NK-92 (cell line): ENCODE results near the gene PYGM.

ENCODE experiments used
- DNase-seq: peaks from one replicate; lab custom pipeline; 2025; ENCODE audit not compliant: unreplicated experiment; lab: John Stamatoyannopoulos, UW

PYGM gene

DNA sequence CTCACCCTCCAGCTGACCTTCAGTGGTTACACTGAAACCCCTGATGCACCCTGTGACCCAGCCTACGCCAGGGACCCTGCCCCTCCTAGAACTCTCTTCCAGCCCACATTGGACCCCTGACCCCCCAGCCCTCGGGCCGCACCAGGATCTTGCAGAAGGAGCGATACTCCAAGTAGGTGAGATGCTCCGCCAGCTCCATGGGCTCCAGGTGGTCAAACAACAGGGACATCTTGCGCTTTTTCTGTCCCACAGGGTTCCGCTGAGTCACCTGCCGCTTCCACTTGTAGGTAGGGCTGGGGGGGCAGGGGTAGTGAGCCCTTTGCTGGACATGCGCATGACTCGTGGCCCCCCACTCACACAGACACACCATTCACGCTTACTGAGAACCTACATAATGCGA, 19.9 kb downstream of the PYGM start:
- DNase-seq, result no peak

DNA sequence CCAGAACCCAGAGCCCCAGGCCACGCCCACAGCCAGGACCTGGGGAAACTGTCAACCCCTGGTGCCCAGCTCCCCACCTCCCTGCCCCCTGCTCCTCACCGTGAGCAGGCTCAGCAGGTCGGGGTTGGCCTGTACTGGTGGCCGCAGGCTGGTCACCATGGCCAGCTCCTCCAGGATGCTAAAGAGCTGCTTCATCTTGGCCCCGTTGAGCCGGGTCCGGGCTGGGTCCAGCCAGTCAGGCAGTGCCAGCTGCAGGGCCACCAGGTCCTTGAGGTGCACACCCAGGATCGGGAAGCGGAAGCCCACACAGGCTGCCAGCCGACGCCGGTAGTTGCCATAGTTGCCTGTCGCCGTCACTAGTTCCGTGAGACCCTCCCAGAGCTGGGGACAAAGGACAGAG, 23.1 kb downstream of the PYGM start:
- DNase-seq, result no peak

DNA sequence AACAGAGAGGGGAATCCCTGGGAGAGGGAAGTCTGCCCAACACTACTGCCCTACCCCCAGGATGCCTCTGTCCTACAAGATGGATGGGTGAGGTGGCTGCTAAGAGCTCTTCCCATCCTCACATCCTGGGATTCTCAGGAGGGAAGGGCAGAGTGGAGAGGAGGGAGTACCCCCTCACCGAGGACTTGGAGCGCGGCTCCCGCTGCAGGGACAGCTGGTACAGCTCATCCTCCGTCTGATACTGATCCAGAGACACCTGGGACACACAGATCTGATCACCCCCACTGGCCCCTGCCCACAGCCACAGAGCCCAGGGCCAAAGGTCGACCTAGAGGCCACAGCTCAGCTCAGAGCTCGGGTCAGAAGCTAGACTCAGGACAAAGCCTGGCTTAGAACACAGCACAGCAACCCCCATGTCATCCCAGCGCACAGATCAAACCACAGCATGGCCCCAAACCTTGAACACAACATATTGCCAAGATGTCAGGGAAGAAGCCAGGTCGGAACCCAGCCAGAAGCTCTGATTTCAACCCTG, 24.0 kb downstream of the PYGM start:
- DNase-seq, result no peak

DNA sequence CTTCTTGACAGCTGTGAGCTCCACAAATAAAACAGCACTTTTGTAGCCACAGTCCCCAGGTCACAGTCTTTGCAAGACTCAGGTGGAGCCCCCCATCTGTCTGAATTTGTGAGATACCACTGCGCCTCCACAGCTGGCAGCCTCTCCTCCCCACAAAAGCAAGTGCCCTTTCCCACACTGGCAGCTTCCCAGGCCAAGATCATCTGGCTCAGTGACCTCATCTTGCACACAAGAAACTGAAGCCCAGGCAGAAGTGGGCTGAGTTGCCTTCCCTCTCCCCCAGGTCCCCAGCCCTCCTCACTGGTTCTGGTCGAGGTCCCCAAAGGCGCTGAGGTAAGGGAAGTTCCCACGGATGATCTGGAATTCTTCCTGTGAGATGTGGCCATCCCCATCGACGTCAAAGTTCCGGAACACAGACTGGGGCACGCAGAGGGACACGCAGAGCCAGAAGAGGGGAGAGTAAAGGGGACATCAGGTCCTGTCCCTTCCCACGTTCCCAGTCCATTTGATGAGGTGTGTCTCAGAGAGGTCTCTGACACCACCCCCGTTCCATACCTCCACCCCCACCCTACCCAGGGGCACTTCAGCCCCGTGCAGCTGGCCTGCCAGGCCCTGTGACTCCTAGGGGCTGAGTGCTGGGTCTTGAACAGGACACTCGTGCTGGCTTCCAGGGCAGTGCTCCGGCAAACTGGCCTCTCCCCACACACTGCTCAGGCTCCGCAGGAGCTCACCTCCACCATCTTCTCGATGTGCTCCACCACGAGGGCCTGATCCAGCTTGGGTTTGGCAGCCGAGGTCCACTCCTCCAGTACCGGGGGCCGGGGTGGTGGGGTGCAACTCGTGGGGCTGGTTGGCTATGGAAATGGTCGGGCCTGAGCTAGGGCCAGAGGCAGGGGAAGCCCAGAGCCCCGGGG, 24.7 kb downstream of the PYGM start:
- no peak for DNase-seq

DNA sequence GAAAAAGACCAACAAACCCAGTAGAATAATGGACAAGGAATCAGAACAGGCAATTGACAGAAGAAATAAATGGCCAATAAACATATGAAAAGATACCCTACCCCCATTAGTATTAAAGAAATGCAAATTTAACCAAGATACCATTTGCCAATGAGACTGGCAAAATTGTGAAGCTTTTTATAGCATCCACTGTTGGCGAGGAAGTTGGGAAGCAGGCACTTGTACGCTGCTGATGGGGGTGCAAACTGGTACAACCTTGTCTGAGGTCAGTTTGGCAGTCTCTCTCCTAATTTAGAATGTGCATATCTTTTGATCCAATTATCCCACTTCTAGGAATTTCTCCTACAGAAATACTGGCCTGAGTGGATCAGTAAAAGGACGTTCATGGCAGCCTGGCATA, 28.2 kb downstream of the PYGM start:
- DNase-seq, result no peak

DNA sequence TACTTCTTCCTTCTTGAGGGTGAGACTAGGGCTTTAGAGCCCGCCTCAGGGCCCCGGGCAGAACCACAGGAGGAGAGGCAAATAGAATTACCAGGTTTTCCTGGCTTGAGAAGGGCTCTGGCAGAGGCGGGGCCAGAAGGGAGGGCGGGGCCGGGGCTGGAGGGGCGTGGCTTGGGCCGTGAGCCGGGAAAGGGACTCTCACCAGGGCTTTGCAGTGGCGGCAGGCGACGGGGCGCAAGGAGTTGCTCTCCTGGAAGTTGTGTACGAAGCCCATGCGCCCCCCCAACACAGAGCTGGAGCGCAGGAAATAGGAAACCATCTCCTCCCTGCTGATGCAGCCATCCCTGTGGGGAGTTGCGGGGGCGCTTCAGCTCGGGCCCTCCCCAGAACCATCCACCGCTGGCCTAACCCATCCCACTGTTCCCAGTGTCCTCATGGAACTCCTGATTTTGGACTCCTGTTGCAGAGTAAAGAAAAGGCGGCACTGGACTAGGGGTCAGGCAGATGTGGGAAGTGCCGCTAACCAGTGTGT, 29.9 kb downstream of the PYGM start:
- DNase-seq, result no peak

DNA sequence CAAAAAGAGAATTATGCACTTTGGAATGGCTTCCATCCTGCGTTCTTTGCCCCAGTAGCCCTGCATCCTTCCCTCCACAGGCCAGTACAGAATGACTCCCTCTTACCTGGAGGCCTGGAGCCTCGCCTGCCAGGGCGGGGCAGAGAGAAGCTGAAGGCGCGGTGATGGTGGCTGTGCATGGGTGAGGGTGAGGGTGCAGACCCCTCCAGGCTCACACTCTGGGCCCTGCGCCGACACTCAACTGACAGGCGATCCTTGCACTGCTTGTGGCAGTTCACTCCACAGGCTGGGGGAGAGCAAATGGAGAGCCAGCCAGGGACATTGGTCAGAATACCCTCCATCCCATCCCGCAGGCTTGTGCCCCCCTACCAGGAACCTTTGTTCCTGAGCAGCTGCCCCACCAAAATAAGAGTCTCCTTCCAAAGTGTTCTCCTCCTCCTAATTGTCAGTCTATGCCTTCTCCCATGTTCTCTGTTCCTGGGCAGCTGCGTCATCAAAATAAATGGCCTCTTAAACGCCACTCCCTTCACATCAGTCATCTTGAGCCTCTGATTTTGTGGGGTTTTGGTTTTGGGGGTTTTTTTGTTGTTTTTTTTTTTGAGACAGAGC, 30.9 kb downstream of the PYGM start:
- DNase-seq, result no peak

DNA sequence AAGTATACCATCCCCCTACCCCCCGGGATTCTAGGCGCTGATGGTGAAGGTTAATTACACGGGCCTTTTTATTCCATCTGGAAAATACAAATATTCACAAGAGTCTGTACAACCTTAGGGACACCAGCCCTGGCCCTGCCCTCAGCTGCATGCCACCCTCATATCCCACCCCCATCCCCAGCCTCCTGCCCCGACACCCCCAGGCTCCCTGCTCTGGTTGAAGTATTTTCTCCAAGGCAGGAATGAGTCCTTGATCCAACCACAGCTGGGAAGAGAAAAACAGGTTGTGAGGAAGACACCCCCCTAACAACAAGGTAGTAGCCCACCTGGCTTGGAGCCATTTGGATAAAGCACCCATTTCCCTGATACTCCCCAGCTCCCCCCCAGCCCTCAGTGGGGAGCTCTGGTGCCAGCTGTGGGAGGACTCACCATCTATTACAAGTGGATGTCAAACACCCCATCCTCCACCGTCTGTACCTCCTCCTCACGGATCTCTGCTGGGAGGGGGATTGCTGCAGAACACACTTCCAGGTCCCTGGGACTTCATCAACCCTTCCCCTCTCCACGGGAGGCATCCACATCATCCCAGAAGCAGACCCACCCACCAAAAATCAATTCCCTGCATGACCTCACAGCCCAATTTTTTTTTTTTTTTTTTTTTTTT, 32.8 kb downstream of the PYGM start:
- DNase-seq, result no peak

DNA sequence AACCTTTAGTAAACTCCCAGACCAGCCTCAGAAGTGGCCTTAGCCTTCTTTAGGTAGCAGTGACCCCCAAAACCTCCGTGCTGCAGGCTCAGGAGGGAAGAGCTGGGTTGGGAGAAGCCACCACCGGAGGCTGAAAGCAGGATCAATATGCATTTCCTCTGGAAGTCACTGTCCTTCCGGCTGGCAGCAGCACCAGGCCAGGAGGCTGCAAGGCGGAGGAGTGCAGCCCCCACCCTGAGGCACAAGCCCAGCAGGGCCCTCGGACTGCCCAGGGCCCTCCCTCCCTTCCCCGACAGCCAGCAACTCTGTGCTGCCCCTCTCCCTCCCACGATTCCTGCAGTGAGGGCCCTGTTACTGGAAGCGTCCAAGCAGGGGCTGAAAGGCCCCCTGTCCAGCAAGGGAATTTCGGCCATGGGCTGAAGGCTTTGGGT, 33.5 kb downstream of the PYGM start:
- DNase-seq, result no peak

DNA sequence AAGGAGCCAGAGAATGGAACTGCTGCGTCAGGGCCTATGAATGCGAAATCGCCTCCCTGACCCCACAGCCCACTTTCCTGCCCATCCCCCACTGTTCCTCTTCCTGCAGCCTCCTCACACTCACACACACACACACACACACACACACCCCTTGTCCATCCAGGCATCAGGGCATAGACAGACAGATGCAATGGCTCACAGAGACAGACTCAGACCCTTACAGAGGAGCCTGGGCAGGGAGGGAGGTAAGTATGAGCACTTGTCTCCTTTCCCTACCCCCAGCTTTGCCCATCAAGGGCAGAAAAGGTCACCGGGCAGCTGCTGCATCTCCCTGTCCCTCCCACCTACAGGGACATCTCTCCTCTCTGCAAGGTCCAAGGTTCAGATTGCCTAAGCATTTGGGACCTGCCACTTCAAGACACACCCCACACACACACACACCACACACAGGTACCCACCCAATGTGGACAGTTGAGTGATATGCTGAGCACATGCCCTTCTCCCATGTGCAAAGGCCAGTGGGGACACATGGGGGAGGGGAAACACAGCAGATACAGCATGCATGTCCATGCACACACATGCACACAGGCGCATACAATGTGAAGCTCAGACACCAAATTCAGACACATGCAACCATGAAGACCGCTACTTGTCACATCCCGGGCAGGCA, 34.8 kb downstream of the PYGM start:
- DNase-seq, result no peak

DNA sequence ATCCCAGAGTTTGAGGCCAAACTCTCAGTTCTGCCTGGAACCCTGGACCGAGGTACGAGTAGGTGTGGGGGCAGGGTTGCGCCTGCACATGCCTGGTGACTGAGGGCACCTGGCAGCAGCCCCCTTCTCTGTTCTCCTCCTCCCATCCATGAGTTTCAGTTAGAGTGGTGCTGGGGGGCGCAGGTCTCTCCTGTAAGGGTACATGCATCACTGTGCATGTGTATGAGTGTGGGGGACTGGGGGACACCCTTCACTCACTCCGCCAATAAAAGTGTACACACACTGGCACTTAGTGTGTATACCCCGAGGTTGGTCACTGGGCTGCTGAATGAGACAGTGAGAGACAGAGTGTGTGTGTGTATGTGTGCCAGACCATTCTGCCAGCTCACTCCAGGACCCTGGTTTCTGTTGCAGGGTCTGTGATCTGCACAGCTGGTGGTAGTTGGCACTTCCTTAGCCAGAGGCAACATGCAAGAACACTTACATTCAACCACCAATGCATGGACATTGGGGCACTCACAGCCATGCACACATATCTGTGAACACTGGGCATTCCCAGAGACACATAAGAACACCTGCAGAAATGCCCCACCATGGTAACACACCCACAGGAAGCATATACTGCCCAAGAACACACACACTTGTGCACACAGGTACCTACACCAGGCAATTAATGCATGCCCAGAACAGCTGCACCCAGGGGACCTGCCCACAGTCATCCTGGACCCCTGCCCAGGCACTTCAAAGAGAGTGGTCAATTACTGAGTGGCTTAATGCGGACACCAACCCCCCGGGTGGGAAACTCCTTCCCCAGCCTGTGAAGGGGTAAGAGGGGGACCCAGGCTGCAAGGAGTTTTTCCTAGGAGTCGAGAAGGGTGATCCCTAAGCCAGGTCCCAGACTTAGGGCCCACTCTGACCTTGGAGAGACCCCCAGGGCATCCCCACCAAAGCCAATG, 35.6 kb downstream of the PYGM start:
- no peak for DNase-seq

DNA sequence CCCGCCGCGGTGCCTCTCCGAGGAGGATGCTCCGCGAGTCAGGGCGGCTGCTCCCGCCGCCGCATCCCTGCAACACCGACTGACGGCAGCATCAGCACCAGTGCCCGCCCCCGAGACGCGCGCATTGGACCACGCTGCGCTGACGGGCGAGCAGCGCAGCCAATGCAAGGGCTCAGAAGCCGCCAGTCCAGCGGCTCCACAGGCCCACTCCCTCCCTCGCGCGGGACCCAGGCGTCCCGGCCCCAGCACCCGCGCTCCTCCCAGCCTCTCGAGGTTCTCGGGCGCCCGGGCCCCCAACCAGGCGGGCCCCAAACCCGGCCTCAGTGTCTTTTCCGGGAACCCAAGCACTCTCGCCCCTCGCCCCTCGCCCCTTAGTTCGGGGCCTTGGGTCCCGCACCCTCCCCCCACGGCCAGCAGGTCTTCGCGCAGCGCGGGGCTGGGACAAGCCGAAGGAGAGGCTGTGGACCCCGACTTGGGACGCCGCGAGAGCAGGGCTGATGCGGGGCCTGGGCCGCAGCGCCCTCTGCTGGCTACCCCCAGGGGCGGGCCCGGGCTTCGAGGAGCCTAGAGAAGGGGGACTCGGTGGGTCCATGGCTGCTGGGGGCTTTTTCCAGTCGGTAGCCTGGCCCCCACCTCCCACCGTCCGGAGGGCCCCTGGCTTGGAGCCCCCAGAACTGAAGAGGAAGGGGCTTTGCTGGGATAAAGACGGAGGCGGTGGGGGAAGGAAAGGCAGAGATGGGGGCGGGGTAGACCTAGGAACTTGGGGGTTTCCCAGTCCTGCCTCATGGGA, 36.5 kb downstream of the PYGM start, which contains the start of gene NRXN2:
TSS of gene NRXN2 (minus strand) at position 81 of the 790 bp plus-strand sequence. CDS start 9,498 bp downstream, outside the sequence.
- DNase-seq, result no peak

DNA sequence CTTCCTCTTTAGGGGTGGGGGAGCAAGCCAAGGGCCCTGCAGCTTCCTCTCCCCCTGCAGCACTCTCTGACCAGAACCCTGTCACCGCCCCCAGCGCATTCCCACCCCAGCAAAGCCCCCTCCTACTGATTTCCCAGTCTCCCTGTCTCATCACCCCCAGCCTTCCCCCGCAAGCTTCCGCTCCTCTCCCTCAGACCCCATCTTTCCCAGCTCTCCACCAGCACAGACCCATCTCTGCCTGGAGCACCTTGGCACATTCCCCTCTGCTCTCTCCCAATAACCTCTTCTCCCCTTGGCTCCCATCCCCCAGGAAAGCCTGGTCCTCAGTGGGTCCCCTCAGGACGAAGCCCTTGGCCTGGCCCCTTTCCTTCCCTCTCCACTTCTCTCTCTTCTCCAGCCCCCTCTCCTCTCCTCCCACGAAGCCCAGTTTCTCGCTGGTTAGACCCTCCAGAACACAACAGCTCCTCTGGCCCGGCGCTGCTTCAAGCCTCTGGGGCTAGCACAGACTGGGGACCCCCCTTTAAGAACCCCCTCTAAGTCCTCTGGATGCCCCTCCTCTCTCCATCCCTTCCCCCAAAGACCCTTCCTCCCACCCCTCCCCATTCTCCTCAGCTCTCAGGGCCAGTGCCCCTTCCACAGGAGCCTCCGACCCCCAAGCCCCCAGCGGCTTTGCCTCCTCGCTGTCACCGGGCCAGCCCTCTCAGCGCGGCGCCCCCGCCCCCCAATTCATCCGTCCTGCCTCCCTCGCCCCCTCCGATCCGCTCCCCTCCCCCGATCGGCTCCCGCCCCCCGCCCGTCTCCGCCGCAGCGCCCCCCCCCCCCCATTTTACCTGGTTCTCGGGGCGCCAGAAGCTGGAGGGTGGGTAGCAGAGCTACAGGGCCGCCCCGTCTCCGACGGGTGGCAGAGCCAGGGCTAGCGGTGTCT, 37.4 kb downstream of the PYGM start:
- DNase-seq, result no peak

DNA sequence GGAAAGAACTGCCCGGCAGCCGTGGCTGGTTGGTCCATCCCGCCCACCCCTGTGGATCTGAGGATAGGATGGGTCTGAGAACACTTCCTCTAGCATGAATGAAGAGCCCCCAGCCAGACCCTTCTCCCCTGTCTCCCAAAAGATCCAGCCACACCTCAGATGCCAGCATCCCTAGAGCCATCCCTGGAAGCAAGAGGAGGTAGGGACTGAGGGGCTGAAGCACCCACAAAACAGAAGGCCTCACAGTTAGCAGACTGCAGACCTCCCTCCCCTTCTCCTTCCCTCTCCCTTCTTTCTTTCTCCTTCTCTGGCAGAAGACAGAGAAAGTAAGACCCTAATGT, 38.4 kb downstream of the PYGM start:
- no peak for DNase-seq

DNA sequence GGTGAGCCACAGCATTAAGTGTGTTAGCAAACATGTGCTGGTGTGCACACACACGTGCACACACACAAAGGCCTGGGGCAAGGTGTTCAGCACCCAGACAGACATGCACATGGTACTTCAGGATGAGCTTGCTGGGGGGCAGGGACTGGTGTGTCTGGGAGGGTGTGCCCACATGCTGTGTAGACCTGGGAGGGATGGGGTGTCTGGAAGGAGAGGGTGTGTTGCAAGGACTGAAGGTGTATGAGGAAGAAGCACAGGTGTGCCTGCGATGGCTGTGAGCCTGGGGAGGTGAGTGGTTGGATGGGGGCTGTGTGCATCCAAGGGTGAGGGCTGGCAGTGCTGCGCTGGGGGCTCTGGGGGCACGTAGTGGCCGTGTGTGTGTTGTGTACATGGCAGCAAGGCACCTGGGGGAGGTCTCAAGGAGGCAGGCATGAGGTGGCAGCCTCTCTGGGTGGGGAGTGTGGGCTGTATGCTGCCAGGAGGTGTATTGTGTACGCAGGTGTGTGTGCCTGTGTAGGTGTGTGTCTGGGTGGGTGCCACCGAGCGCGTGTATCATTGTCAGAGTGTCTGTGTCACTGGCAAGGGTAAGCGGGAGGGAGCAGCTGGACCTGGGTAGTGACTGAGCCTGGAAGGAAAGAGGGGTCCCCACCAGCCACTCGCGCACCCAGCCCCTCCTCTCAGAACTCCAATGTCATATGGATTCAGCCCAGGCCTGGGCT, 39.0 kb downstream of the PYGM start:
- DNase-seq, result no peak

DNA sequence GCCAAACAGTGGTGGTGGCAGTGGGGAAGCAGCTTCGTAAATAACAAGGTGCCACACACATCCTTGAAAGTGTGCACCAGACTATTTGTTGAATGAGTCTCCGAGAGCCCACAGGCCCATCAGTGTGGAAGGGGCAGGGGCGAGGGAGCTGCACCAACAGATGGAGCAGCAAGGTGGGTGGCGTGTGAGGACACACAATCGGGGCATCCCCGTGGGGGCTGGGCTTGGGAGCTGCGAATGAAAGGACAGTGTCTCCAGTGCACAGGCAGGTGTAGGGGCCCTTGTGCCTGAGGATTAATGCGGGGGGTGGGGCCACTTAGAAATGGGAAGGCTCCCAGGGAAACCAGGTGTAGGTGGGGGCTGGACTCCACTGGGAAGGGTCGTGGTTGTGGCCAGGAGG, 39.6 kb downstream of the PYGM start:
- DNase-seq, result no peak

DNA sequence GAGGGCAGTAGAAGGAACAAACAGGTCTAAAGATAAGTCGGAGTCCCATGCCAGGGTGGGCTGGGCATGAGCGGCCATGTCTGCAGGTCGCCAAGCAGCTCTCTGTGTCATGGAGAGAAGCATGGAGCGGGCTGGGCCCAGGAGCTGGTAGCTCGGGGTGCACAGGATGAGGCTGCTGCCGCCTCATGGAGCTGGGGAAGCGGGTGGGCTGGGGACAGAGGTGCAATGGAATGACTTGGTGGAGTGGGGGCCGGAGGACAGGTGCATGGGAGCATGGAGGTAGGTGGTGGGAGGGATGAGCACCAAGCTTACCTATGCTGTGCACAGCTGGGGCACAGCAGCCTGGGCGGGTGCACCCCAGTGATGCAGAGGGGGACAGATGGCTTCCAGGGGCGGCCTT, 40.4 kb downstream of the PYGM start:
- DNase-seq, result no peak
